Esophagus squamous epithelium (tissue), 5 donors: ENCODE results near the gene HAPSTR1. TPM values are rescaled to one million over a fixed set of nuclear protein-coding genes. Genes with fewer than 3 reads are reported as not detected.

ENCODE experiments used
- DNase-seq: peaks from one replicate; lab custom pipeline; 2025; lab: John Stamatoyannopoulos, UW
- H3K27ac ChIP-seq, 4 donors: fragments of 200-600 bp; sonication (generic); one replicate each; pipeline ENCODE4 v1.5.1; 2016 to 2019; ENCODE audit warnings: mild to moderate bottlenecking in 1 of 4
- H3K27me3 ChIP-seq, 4 donors: fragments of 200-600 bp; sonication (generic); 1 replicate in 3 of 4; 2 replicates in 1 of 4; pipeline versions ENCODE4 v1.5.1 to v1.6.0; 2017 to 2021; ENCODE audit warnings: antibody characterized with exemption in 1 of 4
- H3K36me3 ChIP-seq, 3 donors: fragments of 200-600 bp; sonication (generic); one replicate each; pipeline ENCODE4 v1.5.1; 2016 to 2019
- H3K4me1 ChIP-seq, 3 donors: fragments of 200-600 bp; sonication (generic); one replicate each; pipeline ENCODE4 v1.5.1; 2017 to 2019
- H3K4me3 ChIP-seq, 4 donors: fragments of 200-600 bp; sonication (generic); 1 replicate in 3 of 4; 2 replicates in 1 of 4; pipeline ENCODE4 v1.5.1; 2016 to 2019; ENCODE audit warnings: mild to moderate bottlenecking in 2 of 4, moderate library complexity in 1 of 4
- H3K9me3 ChIP-seq, 3 donors: fragments of 200-600 bp; sonication (generic); one replicate each; pipeline ENCODE4 v1.5.1; 2016 to 2019
- POLR2A ChIP-seq, 4 donors: fragments of 450-650 bp; IDR thresholded peaks; one replicate each; pipeline ENCODE4 v1.6.1; 2017; ENCODE audit warnings: antibody characterized with exemption in 4 of 4, mild to moderate bottlenecking in 4 of 4, moderate library complexity in 3 of 4
- WGBS, 2 donors: methylation state at CpG; one replicate each; pipeline ENCODE4 v1.1.5; 2018; 5-methylcytosine and 5-hydroxymethylcytosine counted together
- intact Hi-C: fragments of 100-400 bp; cut with DNase I; formaldehyde crosslinking; loops from one replicate; pipeline ENCODE4 v1.15.0; 2022
- total RNA-seq, 4 donors: library from RNA; depleted of rRNA; stranded (reverse); fragments of >200 nt; gene quantifications; one replicate each; pipeline ENCODE4 v1.1.0, GENCODE V29; 2016
- TF ChIP-seq, protein P1 (sequence below), 6 experiments: fragments of 450-650 bp in 4 of 6; fragments of 200-600 bp in 2 of 6; sonication (generic) in 2 of 6; IDR thresholded peaks; one replicate each; pipeline ENCODE4 v1.5.1; 2016 to 2019; ENCODE audit warnings: antibody characterized with exemption in 6 of 6, mild to moderate bottlenecking in 4 of 6, moderate library complexity in 4 of 6
- donor health status: DM: yes; HTN: yes; CAD: no.

Gene HAPSTR1
- total RNA-seq, 4 donors from 2014 or later: 37.8 to 59.8 (median 47.0) TPM

DNA sequence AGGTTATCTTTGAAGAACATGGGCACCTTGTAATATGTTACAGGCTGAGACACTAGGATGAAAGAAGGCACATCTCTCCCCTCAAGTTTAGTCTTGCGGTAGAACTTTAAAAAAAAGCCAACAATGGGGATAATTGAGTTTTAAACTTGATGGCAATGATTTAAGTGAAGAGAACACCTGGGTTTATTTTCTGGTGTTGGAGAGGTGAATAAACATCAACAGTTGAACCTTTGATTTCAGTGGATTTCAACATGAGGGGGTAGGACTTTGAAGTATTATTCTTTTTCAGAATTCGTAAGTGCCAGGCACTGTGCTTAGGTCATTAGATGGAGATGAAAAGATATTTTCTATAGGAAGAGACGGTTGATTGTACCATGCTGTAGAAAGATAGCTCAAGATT, 22.3 kb downstream of the HAPSTR1 start:
- H3K4me1 ChIP-seq: peaks cover 8 to 92% (median 46%) of the 10 kb centered on the region in 3 donors
- intact Hi-C loops: no loop called here
- H3K9me3 ChIP-seq: no peaks in the 10 kb centered on the region
- no peak for DNase-seq
- 85 to 90% methylated on average over 3 of the region's 3 CpGs for WGBS, 2 donors
- H3K27me3 ChIP-seq: no peaks in the 10 kb centered on the region
- TF ChIP-seq POLR2A (IDR thresholded peaks at IDR 0.05): no peak
- TF ChIP-seq, protein P1, sequence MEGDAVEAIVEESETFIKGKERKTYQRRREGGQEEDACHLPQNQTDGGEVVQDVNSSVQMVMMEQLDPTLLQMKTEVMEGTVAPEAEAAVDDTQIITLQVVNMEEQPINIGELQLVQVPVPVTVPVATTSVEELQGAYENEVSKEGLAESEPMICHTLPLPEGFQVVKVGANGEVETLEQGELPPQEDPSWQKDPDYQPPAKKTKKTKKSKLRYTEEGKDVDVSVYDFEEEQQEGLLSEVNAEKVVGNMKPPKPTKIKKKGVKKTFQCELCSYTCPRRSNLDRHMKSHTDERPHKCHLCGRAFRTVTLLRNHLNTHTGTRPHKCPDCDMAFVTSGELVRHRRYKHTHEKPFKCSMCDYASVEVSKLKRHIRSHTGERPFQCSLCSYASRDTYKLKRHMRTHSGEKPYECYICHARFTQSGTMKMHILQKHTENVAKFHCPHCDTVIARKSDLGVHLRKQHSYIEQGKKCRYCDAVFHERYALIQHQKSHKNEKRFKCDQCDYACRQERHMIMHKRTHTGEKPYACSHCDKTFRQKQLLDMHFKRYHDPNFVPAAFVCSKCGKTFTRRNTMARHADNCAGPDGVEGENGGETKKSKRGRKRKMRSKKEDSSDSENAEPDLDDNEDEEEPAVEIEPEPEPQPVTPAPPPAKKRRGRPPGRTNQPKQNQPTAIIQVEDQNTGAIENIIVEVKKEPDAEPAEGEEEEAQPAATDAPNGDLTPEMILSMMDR (IDR thresholded peaks at IDR 0.05): no peak
- H3K4me3 ChIP-seq: no peak overlapping the region
- peaks cover 0 to 71% (median 14%) of the 10 kb centered on the region in 3 donors for H3K36me3 ChIP-seq
- H3K27ac ChIP-seq: no peak overlapping the region

DNA sequence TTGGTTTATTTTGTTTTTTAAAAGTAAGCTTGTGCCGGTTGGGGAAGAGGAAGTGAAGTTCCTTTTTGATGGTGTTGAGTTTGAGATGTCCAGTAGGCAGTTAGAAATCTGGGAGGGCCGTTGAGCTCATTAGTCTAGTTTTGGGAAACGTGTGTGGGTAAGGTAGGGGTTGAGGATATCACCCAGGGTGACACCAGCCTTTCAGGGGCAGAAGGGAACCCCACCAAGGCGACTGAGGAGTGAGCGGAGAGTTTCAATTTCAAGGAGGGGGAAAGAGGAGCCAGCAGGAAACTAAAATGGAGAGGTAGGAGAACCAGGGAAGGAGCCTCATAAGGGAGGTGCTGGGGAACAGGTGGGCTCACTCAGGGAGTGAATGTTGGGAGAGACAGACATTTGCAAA, 22.7 kb downstream of the HAPSTR1 start:
- peaks cover 5 to 92% (median 42%) of the 10 kb centered on the region in 3 donors for H3K4me1 ChIP-seq
- intact Hi-C loops: no loop called here

DNA sequence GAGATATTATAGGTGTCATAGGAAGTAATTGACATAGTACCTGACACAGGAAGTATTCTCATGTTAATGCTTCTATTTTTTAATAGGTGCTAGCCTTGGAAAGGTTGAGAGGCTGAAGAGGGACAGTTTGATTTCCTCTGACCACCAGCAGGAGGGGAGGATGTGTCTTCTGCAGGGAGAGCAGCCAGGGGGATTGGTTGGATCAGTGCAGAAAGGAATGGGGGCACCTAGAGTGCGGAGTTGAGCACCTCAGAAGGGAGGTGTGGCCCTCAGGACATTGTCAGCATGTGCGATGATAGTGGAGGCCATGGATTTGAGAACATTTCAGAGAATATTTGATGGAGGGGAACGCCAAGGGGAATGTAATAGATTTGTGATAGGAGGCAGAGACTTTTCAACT, 23.4 kb downstream of the HAPSTR1 start:
- TF ChIP-seq POLR2A (IDR thresholded peaks at IDR 0.05): no peak
- Histone ChIP-seq H3K4me1 (peaks cover 5 to 92% (median 38%) of the 10 kb centered on the region in 3 donors), H3K9me3 (no peaks in the 10 kb centered on the region), H3K36me3 (peaks cover 0 to 66% (median 12%) of the 10 kb centered on the region in 3 donors), H3K4me3 (no peak overlapping the region), H3K27ac (peak overlapping the region in 3 of 4 donors; percentile 11 to 48 (median 37)), H3K27me3 (no peaks in the 10 kb centered on the region)
- WGBS, 2 donors: 85 to 93% methylated on average over 3 of the region's 3 CpGs
- DNase-seq: no peak
- intact Hi-C loops: no loop called here

More for the DNA sequence above, 22.7 kb downstream of the HAPSTR1 start:
- DNase-seq: no peak
- Histone ChIP-seq H3K4me3 (no peak overlapping the region), H3K36me3 (peaks cover 0 to 71% (median 12%) of the 10 kb centered on the region in 3 donors), H3K27me3 (no peaks in the 10 kb centered on the region), H3K9me3 (no peaks in the 10 kb centered on the region), H3K27ac (no peak overlapping the region)
- WGBS, 2 donors: 61 to 79% methylated on average over 5 of the region's 5 CpGs
- TF ChIP-seq, protein P1 (IDR thresholded peaks at IDR 0.05): no peak
- TF ChIP-seq POLR2A (IDR thresholded peaks at IDR 0.05): no peak

DNA sequence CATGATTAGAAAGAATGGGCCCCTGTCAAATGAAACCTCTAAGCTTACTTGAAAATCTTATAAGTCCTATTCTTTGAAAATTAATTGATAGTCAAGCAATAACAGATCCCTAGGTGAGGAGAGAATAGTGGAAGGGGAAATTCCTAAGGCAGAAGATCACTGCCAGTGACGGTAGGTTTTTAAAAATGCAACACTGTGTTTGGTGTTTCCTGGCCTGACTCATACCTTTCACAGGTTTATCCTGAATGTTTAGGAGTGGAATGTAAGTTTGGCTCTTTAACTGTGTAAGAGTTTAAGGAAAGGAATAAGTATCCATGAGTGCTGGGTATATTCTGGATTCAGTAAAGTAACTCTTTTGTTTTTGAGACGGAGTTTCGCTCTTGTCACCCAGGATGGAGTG, 23.8 kb downstream of the HAPSTR1 start:
- TF ChIP-seq, protein P1 (IDR thresholded peaks at IDR 0.05): no peak
- WGBS, 2 donors: 61 to 66% methylated on average over 3 of the region's 3 CpGs
- no peaks in the 10 kb centered on the region for H3K27me3 ChIP-seq
- peak overlapping the region; percentile 8 to 57 (median 30) for H3K27ac ChIP-seq
- DNase-seq: no peak
- peaks cover 0 to 62% (median 12%) of the 10 kb centered on the region in 3 donors for H3K36me3 ChIP-seq
- H3K4me3 ChIP-seq: no peak overlapping the region
- intact Hi-C loops: no loop called here
- peaks cover 5 to 92% (median 34%) of the 10 kb centered on the region in 3 donors for H3K4me1 ChIP-seq
- H3K9me3 ChIP-seq: no peaks in the 10 kb centered on the region

DNA sequence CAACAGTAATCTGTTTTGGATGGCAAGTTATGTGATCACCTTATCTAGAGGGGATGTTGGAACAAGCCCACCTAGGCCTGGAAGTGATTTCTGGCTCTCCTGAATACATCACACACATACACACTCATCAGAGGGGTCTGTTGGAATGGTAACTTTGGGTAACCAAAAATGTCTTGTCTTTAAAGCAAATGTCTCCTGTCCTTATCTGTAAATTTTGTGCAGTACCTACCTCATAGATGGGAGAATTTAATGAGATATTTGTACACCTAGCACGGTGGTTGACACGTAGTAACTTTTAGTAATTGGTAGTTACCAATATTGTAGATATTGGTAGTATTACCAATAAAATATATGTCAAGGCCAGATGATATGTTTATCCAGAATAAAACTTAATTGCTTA, 24.7 kb downstream of the HAPSTR1 start:
- H3K4me1 ChIP-seq: peaks cover 5 to 85% (median 27%) of the 10 kb centered on the region in 3 donors
- H3K9me3 ChIP-seq: no peaks in the 10 kb centered on the region
- no peak for DNase-seq
- intact Hi-C loops: no loop called here
- TF ChIP-seq POLR2A (IDR thresholded peaks at IDR 0.05): no peak
- TF ChIP-seq, protein P1 (IDR thresholded peaks at IDR 0.05): no peak
- no peak overlapping the region for H3K4me3 ChIP-seq
- H3K36me3 ChIP-seq: peaks cover 0 to 59% (median 12%) of the 10 kb centered on the region in 3 donors
- H3K27me3 ChIP-seq: no peaks in the 10 kb centered on the region
- 95 to 97% methylated on average over 2 of the region's 2 CpGs for WGBS, 2 donors
- H3K27ac ChIP-seq: peak overlapping the region; percentile 3 to 57 (median 8)

DNA sequence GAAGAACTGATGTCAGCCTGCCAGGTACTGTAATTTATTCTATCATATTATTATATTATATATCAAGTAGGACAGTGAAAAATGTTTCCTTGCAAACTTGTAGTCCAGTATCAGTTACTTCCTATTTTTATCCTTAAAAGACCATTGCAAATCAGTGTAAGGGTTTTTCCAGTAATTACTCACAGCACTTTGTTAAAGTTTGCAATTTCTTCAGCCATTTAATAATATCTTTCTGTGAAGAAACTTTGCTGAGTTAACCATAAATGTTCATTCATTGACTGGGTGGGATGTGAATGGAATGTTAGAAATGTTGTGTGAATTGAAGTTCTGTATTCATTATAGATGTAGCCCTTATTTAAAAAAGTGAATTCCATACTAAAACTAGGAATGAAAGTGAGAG, 26.7 kb downstream of the HAPSTR1 start:
- H3K27me3 ChIP-seq: no peaks in the 10 kb centered on the region
- no peak overlapping the region for H3K4me3 ChIP-seq
- no peak for DNase-seq
- H3K36me3 ChIP-seq: peaks cover 0 to 65% (median 12%) of the 10 kb centered on the region in 3 donors
- TF ChIP-seq, protein P1 (IDR thresholded peaks at IDR 0.05): no peak
- no peak for TF ChIP-seq POLR2A (IDR thresholded peaks at IDR 0.05)
- no peaks in the 10 kb centered on the region for H3K9me3 ChIP-seq
- H3K4me1 ChIP-seq: peaks cover 2 to 77% (median 17%) of the 10 kb centered on the region in 3 donors
- no peak overlapping the region for H3K27ac ChIP-seq
- intact Hi-C loops: no loop called here
